Smooth muscle cell (in vitro differentiated cells): ENCODE results near the gene CD300E. TPM values are rescaled to one million over a fixed set of nuclear protein-coding genes. Genes with fewer than 3 reads are reported as not detected.

Experiments
- polyA plus RNA-seq: library from polyadenylated mRNA; unstranded; fragments of >200 nt; fragmentation: Nextera tagmentation; extraction: Ambion mirVana; gene quantifications from 2 replicates; pipeline ENCODE4 v1.2.1, GENCODE V29; 2016
- total RNA-seq: library from RNA; depleted of rRNA; stranded (reverse); fragments of >200 nt; gene quantifications from 2 replicates; pipeline ENCODE4 v1.2.3, GENCODE V29; 2014

The CD300E gene
- total and polyA plus RNA-seq, 2 experiments from 2014 or later = not detected

Other genes with a start within 250 kb of the CD300E start
- 57.0 and 64.5 TPM in 2 replicates for gene GPRC5C, start 191.7 kb downstream of the CD300E start, total RNA-seq
- gene GPRC5C, start 191.7 kb downstream of the CD300E start, polyA plus RNA-seq = 96.9 and 103 TPM in 2 replicates
- gene CD300A, start 157.1 kb downstream of the CD300E start, total RNA-seq = not detected in 2 replicates
- gene CD300A, start 157.1 kb downstream of the CD300E start, polyA plus RNA-seq = 0.76 TPM in 1 of 2 replicates, not detected in the other
- gene CD300LB, start 92.3 kb downstream of the CD300E start, total RNA-seq = not detected in 2 replicates
- not detected in 2 replicates for gene CD300LB, start 92.3 kb downstream of the CD300E start, polyA plus RNA-seq
- not detected in 2 replicates for gene CD300C, start 77.6 kb downstream of the CD300E start, total RNA-seq
- gene CD300C, start 77.6 kb downstream of the CD300E start, polyA plus RNA-seq = 0.46 TPM in 1 of 2 replicates, not detected in the other
- gene CD300H, start 56.2 kb downstream of the CD300E start, total RNA-seq = not detected in 2 replicates
- gene CD300H, start 56.2 kb downstream of the CD300E start, polyA plus RNA-seq = 0.65 TPM in 1 of 2 replicates, not detected in the other
- not detected in 2 replicates for gene CD300LD, start 31.5 kb downstream of the CD300E start, total RNA-seq
- not detected in 2 replicates for gene CD300LD, start 31.5 kb downstream of the CD300E start, polyA plus RNA-seq
- gene CD300LF, start 89.2 kb upstream of the CD300E start, total RNA-seq = not detected in 2 replicates
- gene CD300LF, start 89.2 kb upstream of the CD300E start, polyA plus RNA-seq = not detected in 2 replicates
- not detected in 2 replicates for gene RAB37, start 113.5 kb upstream of the CD300E start, total RNA-seq
- gene RAB37, start 113.5 kb upstream of the CD300E start, polyA plus RNA-seq = 0.16 TPM in 1 of 2 replicates, not detected in the other
- gene NHERF1, start 124.9 kb upstream of the CD300E start, total RNA-seq = 12.4 and 23.2 TPM in 2 replicates
- 31.9 and 38.8 TPM in 2 replicates for gene NHERF1, start 124.9 kb upstream of the CD300E start, polyA plus RNA-seq
- 21.4 and 23.5 TPM in 2 replicates for gene NAT9, start 152.6 kb upstream of the CD300E start, total RNA-seq
- gene NAT9, start 152.6 kb upstream of the CD300E start, polyA plus RNA-seq = 42.5 and 48.3 TPM in 2 replicates
- gene GRIN2C, start 236.1 kb upstream of the CD300E start, total RNA-seq = 0.13 TPM in 2 replicates
- 0.30 and 0.32 TPM in 2 replicates for gene GRIN2C, start 236.1 kb upstream of the CD300E start, polyA plus RNA-seq
- 5.6 and 10.4 TPM in 2 replicates for gene FDXR, start 249.3 kb upstream of the CD300E start, total RNA-seq
- gene FDXR, start 249.3 kb upstream of the CD300E start, polyA plus RNA-seq = 18.7 and 22.1 TPM in 2 replicates